Loucy (cell line): ENCODE results near the gene TMEM163.

ENCODE experiments used
- CTCF ChIP-seq: fragments of 200-600 bp; sonication (generic); conservative IDR thresholded peaks from 2 replicates; pipeline ENCODE4 v1.5.1; 2014; ENCODE audit warnings: mild to moderate bottlenecking, antibody characterized with exemption, low read length
- EZH2phosphoT487 ChIP-seq: fragments of 200-600 bp; IDR thresholded peaks from 2 replicates; pipeline ENCODE4 v1.6.1; 2018; ENCODE audit warnings: antibody characterized with exemption, mild to moderate bottlenecking, moderate library complexity, borderline replicate concordance

DNA sequence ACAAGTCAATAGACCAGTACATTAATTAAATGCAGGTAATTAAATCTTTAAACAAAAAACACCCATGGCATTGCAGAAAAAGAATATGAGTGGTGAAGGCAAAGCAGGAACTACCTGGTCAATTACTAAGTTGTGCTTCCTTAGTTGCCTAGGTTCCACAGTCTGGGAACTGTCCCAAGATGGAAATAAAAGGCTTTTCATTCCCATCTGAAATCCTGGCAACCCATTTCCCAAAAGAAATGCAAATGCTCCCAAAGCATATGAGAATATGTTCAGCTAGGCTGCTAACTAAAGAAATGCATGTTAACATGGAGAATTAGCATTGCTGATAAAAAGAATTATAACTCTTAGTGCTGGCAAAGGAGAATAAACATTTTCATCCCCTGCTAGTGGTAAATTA, 177.8 kb downstream of the TMEM163 start:
- TF ChIP-seq CTCF: no peak
- no peak for TF ChIP-seq EZH2phosphoT487
